SK-N-SH (cell line): Measurements from ENCODE around the gene RUVBL2.
"Not testable (repeated sequence)": the region's sequence is repeated elsewhere in the genome, so short reads cannot be mapped to it uniquely, and the experiment has no call there.

Experiments used
- MEF2A ChIP-seq: IDR thresholded peaks from 2 replicates; pipeline ENCODE4 v1.4.0; 2012; ENCODE audit warnings: low read depth, borderline replicate concordance
- MXI1 ChIP-seq: IDR thresholded peaks from 2 replicates; pipeline ENCODE4 v1.6.1; 2012; ENCODE audit warnings: mild to moderate bottlenecking, low read depth, low read length, improper control_type of control experiment
- NFIC ChIP-seq: IDR thresholded peaks from 2 replicates; pipeline ENCODE4 v1.4.0; 2012; ENCODE audit warnings: borderline replicate concordance
- RFX5 ChIP-seq: IDR thresholded peaks from 2 replicates; pipeline ENCODE4 v1.6.1; 2012; ENCODE audit warnings: mild to moderate bottlenecking, improper control_type of control experiment, low read length
- TAF1 ChIP-seq: IDR thresholded peaks from 2 replicates; pipeline ENCODE4 v1.6.1; 2012; ENCODE audit warnings: low read depth, mild to moderate bottlenecking, low read length, moderate library complexity, borderline replicate concordance
- TF ChIP-seq, protein P1 (sequence below): fragments of 200-600 bp; sonication (generic); IDR thresholded peaks from 2 replicates; pipeline ENCODE4 v1.6.1; 2017; ENCODE audit warnings: antibody characterized with exemption, mild to moderate bottlenecking, moderate library complexity

DNA sequence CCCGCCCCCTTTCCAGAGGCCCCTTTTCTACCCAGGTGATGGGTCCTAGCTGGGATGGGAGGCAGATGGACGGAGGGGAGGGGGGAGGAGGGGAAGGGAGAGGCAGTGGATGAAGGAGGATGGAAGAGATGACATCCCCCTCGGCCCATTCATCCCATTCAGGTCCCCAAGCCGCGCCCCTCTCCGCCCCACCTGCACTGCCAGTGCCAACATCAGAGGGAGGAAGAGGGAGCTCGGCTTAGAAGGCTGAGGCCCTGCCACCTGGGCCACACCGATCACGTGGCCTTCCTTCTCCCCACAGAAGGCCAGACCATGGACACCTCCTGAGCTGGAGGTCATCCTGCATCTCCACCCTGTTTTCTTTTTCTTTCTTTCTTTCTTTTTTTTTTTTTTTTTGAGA, 35.0 kb downstream of the RUVBL2 start:
- TF ChIP-seq, protein P1, sequence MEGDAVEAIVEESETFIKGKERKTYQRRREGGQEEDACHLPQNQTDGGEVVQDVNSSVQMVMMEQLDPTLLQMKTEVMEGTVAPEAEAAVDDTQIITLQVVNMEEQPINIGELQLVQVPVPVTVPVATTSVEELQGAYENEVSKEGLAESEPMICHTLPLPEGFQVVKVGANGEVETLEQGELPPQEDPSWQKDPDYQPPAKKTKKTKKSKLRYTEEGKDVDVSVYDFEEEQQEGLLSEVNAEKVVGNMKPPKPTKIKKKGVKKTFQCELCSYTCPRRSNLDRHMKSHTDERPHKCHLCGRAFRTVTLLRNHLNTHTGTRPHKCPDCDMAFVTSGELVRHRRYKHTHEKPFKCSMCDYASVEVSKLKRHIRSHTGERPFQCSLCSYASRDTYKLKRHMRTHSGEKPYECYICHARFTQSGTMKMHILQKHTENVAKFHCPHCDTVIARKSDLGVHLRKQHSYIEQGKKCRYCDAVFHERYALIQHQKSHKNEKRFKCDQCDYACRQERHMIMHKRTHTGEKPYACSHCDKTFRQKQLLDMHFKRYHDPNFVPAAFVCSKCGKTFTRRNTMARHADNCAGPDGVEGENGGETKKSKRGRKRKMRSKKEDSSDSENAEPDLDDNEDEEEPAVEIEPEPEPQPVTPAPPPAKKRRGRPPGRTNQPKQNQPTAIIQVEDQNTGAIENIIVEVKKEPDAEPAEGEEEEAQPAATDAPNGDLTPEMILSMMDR: not testable (repeated sequence)
- TF ChIP-seq TAF1, MEF2A, MXI1, NFIC, RFX5: not testable (repeated sequence)
